ENCODE results near the gene TAAR8. TPM values are rescaled to one million over a fixed set of nuclear protein-coding genes. Genes with fewer than 3 reads are reported as not detected.

TAAR8 gene
- total and polyA plus RNA-seq, 2 of the 13 experiments (the other 11 are each of a cell fraction or from before 2014, with no cell fraction given) = 0.07 TPM; not detected in 1

GRCh38 chr6:132511210-132511830 is 41.2 kb upstream of the TAAR8 start (continued):
- TF ChIP-seq TBX3 (IDR thresholded peaks at IDR 0.05; ENCODE audit: borderline replicate concordance) (no peak), RXRA (CRISPR knock-in tag; IDR thresholded peaks at IDR 0.05) (no peak), LCORL (IDR thresholded peaks at IDR 0.05) (no peak), LCORL (CRISPR knock-in tag; IDR thresholded peaks at IDR 0.05) (peak; percentile 52; the same call in 1 of the 2 replicates), ZNF687 (CRISPR knock-in tag; IDR thresholded peaks at IDR 0.05) (no peak), RBFOX2 (IDR thresholded peaks at IDR 0.05; ENCODE audit: low read depth, low read length) (no peak), SOX5 (CRISPR knock-in tag; IDR thresholded peaks at IDR 0.05; ENCODE audit: borderline replicate concordance) (peak; percentile 27; the same call in 1 of the 2 replicates), ZNF367 (CRISPR knock-in tag; IDR thresholded peaks at IDR 0.05; ENCODE audit: borderline replicate concordance) (no peak), ZBTB8A (CRISPR knock-in tag; IDR thresholded peaks at IDR 0.05; ENCODE audit: borderline replicate concordance, low read depth) (no peak), ZC3H13 (CRISPR knock-in tag; IDR thresholded peaks at IDR 0.05) (no peak), MEF2D (CRISPR knock-in tag; IDR thresholded peaks at IDR 0.05) (no peak), ZMAT3 (CRISPR knock-in tag; conservative IDR thresholded peaks at IDR 0.05) (no peak), RERE (CRISPR knock-in tag; IDR thresholded peaks at IDR 0.05; ENCODE audit: low read depth) (no peak), ZNF644 (CRISPR knock-in tag; IDR thresholded peaks at IDR 0.05; ENCODE audit: low read depth) (peak; percentile 26; the same call in 1 of the 2 replicates), FOXP1 (IDR thresholded peaks at IDR 0.05) (no peak), FOXP1 (CRISPR knock-in tag; IDR thresholded peaks at IDR 0.05) (peak; percentile 33; the same call in 1 of the 2 replicates), SMAD1 (CRISPR knock-in tag; IDR thresholded peaks at IDR 0.05; ENCODE audit: borderline replicate concordance, low read depth) (no peak), ZNF232 (CRISPR knock-in tag; IDR thresholded peaks at IDR 0.05; ENCODE audit: borderline replicate concordance) (no peak), MXI1 (IDR thresholded peaks at IDR 0.05; ENCODE audit: borderline replicate concordance, low read depth, low read length) (no peak), ISX (CRISPR knock-in tag; conservative IDR thresholded peaks at IDR 0.05) (no peak)

Measured in HepG2 (cell line).